Peyer's patch (tissue), 4 donors: ENCODE results near the gene KCNQ1OT1.

Source experiments
- POLR2A ChIP-seq, 2 donors: fragments of 450-650 bp; IDR thresholded peaks; one replicate each; pipeline ENCODE4 v1.5.1; 2017; ENCODE audit warnings: antibody characterized with exemption in 2 of 2, mild to moderate bottlenecking in 2 of 2, moderate library complexity in 2 of 2
- TF ChIP-seq, protein P1 (sequence below), 6 experiments: fragments of 450-650 bp in 4 of 6; fragments of 200-600 bp in 2 of 6; sonication (generic) in 1 of 6; IDR thresholded peaks; one replicate each; pipeline ENCODE4 v1.5.1; 2017 to 2019; ENCODE audit warnings: antibody characterized with exemption in 6 of 6, mild to moderate bottlenecking in 3 of 6, moderate library complexity in 1 of 6

DNA sequence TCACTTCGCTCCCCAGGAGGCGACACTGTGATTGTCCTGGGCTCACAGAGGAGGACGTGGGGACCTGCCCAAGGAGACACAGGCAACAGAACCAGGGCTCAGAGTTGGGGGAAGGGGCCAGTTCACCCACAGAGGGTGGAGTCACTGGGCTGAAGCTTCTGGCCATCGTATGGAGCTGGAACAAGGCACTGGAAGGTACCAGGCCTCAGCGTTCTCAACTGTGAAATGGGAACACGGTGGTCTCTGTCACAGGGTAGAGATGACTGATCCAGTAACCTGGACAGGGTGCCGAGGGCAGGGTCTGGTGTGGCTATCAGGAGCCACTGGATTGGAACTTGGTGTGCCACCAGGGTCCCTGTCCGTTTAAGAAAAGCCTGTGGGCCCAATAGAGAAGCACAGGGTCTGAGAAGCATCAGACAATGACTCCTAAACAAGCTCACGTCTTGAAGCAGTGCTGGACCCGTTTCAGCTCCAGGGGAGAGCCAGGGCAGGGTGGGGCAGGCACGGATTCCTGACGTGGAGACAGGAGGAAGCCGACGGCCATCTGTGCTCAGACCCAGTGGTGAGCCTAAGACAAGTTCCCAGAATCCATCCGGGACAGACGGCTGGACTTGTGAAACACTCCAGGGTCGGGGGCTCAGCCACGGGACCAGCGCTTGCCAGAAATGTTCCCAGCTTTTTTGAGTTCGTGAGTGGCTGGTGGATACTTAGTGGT is 25.0 kb upstream of the KCNQ1OT1 start:
- TF ChIP-seq, protein P1, sequence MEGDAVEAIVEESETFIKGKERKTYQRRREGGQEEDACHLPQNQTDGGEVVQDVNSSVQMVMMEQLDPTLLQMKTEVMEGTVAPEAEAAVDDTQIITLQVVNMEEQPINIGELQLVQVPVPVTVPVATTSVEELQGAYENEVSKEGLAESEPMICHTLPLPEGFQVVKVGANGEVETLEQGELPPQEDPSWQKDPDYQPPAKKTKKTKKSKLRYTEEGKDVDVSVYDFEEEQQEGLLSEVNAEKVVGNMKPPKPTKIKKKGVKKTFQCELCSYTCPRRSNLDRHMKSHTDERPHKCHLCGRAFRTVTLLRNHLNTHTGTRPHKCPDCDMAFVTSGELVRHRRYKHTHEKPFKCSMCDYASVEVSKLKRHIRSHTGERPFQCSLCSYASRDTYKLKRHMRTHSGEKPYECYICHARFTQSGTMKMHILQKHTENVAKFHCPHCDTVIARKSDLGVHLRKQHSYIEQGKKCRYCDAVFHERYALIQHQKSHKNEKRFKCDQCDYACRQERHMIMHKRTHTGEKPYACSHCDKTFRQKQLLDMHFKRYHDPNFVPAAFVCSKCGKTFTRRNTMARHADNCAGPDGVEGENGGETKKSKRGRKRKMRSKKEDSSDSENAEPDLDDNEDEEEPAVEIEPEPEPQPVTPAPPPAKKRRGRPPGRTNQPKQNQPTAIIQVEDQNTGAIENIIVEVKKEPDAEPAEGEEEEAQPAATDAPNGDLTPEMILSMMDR (IDR thresholded peaks at IDR 0.05) = no peak
- TF ChIP-seq POLR2A (IDR thresholded peaks at IDR 0.05) = no peak
